ENCODE data around the gene XYLT2.
"Not testable (repeated sequence)": the region's sequence is repeated elsewhere in the genome, so short reads cannot be mapped to it uniquely, and the experiment has no call there.

The XYLT2 gene

GRCh38 chr17:50311483-50311882 is 34.4 kb upstream of the XYLT2 start:
- no peak for DNase-seq (ENCODE audit: low spot score in 2 of 2)
- Histone ChIP-seq H3K36me3 (replicated peaks) (no peaks in the 10 kb centered on the region), H3K4me3 (no peak overlapping the region), H3K27me3 (ENCODE audit: low read depth) (peaks cover 6% of the 10 kb centered on the region; the same call in 1 of the 2 replicates), H3K9me3 (no peaks in the 10 kb centered on the region), H3K4me1 (no peaks in the 10 kb centered on the region)
- in situ Hi-C loops (cut with MboI; ENCODE audit: low sequenced_read_pairs), result no loop called here

DNA sequence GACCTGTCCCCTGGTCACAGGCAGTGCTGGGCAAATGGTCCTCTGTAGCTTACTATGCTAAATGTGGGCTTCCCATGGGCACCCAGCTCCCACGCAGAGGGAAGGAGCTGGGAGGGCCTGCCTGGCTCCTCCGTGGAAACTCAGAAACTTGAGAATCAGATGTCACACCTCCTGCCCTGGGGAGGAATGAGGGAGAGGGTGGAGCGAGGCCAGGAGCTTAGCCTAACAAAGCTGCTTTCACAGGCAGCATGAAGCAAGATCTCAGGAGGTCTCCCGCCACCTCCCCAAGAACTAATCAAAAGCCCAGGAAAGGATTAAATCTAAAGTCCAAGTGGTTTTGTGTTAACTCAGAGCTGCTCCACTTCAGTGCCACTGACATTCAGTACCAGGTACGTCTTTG is 33.6 kb upstream of the XYLT2 start:
- Histone ChIP-seq H3K4me1 (no peaks in the 10 kb centered on the region), H3K9me3 (no peaks in the 10 kb centered on the region), H3K4me3 (no peak overlapping the region), H3K27me3 (ENCODE audit: low read depth) (peaks cover 6% of the 10 kb centered on the region; the same call in 1 of the 2 replicates), H3K36me3 (replicated peaks) (no peaks in the 10 kb centered on the region)
- in situ Hi-C loops (cut with MboI; ENCODE audit: low sequenced_read_pairs), result no loop called here
- no peak for DNase-seq (ENCODE audit: low spot score in 2 of 2)

GRCh38 chr17:50314456-50315011 is 31.4 kb upstream of the XYLT2 start:
- H3K4me1 ChIP-seq, result peaks cover 8% of the 10 kb centered on the region
- peaks cover 2% of the 10 kb centered on the region; the same call in 1 of the 2 replicates for H3K27me3 ChIP-seq (ENCODE audit: low read depth)
- no peak overlapping the region for H3K4me3 ChIP-seq
- H3K9me3 ChIP-seq, result no peaks in the 10 kb centered on the region
- no peaks in the 10 kb centered on the region for H3K36me3 ChIP-seq (replicated peaks)
- DNase-seq (ENCODE audit: low spot score in 2 of 2), result no peak
- in situ Hi-C loops (cut with MboI; ENCODE audit: low sequenced_read_pairs), result no loop called here

DNA sequence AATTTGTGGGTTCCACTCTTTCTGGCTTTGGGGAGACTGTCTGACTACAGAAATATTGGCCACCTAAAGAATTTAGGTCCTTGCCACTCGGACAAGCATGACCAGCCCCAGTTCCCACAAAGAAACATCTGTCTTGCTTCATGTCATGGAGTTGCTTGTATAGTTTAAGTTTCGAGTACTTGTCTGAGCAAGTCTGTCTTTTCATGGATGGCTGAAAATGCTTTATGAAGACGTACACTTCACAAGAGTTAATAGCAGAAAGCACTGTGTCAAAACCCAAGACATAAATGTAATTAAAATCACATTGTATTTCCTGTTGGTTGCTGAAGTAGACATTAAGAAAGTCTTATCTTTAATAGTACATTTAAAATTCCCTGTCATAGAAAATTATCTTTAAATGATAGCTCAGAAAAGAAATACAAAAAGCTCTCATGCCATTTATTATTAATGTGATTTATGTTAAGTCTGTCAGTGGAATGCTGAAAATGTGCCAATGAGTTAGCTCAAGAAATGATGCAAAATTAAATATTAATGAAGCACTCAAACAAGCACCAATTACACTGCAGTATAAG is 29.8 kb upstream of the XYLT2 start:
- H3K9me3 ChIP-seq, result no peaks in the 10 kb centered on the region
- in situ Hi-C loops (cut with MboI; ENCODE audit: low sequenced_read_pairs), result no loop called here
- no peak for DNase-seq (ENCODE audit: low spot score in 2 of 2)
- peaks cover 2% of the 10 kb centered on the region; the same call in 1 of the 2 replicates for H3K27me3 ChIP-seq (ENCODE audit: low read depth)
- no peak overlapping the region for H3K4me3 ChIP-seq
- H3K4me1 ChIP-seq, result peaks cover 10% of the 10 kb centered on the region
- H3K36me3 ChIP-seq (replicated peaks), result no peaks in the 10 kb centered on the region

DNA sequence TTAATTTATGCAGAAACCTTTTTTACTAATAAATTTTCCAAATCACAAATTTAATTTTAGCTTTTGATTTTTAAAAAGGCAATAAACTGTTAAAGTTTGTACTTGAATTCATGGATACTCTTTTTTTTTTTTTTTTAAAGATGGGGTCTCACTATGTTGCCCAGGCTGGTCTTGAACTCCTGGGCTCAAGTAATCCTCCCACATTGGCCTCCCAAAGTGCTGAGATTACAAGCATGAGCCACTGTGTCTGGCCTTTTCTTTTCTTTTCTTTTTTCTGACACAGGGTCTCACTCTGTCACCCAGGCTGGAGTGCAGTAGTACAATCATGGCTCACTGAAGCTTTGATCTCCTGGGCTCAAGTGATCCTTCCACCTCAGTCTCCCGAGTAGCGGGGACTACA is 29.3 kb upstream of the XYLT2 start:
- H3K9me3 ChIP-seq; H3K36me3 ChIP-seq (replicated peaks); DNase-seq (ENCODE audit: low spot score in 2 of 2); in situ Hi-C loops (cut with MboI; ENCODE audit: low sequenced_read_pairs); H3K27me3 ChIP-seq (ENCODE audit: low read depth); H3K4me3 ChIP-seq: not testable (repeated sequence)
- H3K4me1 ChIP-seq, result peaks cover 10% of the 10 kb centered on the region

GRCh38 chr17:50317121-50317520 is 28.8 kb upstream of the XYLT2 start:
- peaks cover 10% of the 10 kb centered on the region for H3K4me1 ChIP-seq
- in situ Hi-C loops (cut with MboI; ENCODE audit: low sequenced_read_pairs), result no loop called here
- H3K9me3 ChIP-seq, result no peaks in the 10 kb centered on the region
- peaks cover 2% of the 10 kb centered on the region; the same call in 1 of the 2 replicates for H3K27me3 ChIP-seq (ENCODE audit: low read depth)
- no peak overlapping the region for H3K4me3 ChIP-seq
- no peaks in the 10 kb centered on the region for H3K36me3 ChIP-seq (replicated peaks)
- DNase-seq (ENCODE audit: low spot score in 2 of 2), result no peak

GRCh38 chr17:50318501-50319285 is 27.2 kb upstream of the XYLT2 start:
- in situ Hi-C loops (cut with MboI; ENCODE audit: low sequenced_read_pairs), result no loop called here
- Histone ChIP-seq H3K4me1 (peaks cover 10% of the 10 kb centered on the region), H3K9me3 (no peaks in the 10 kb centered on the region), H3K36me3 (replicated peaks) (no peaks in the 10 kb centered on the region), H3K4me3 (no peak overlapping the region), H3K27me3 (ENCODE audit: low read depth) (peaks cover 2% of the 10 kb centered on the region; the same call in 1 of the 2 replicates)
- peak in 1 of 2 experiments; percentile 33 for DNase-seq (ENCODE audit: low spot score in 2 of 2)

DNA sequence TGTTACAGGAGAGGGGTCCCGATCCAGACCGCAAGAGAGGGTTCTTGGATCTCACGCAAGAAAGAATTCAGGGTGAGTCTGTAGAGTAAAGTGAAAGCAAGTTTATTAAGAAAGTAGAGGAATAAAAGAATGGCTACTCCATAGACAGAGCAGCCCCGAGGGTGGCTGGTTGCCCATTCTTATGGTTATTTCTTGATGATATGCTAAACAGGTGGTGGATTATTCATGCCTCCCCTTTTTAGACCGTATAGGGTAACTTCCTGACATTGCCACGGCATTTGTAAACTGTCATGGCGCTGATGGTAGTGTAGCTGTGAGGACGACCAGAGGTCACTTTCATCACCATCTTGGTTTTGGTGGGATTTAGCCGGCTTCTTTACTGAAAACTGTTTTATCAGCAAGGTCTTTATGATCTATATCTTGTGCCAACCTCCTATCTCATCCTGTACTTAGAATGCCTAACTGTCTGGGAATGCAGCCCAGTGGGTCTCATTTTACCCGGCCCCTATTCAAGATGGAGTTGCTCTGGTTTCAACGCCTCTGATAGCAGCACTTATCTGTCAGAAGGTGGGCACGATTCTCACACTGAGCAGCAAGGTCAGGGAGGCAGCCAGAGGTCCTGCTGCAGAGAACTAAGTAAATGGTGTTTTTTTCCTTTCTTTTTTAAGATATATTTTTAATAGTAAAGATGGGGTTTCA is 26.5 kb upstream of the XYLT2 start:
- H3K27me3 ChIP-seq (ENCODE audit: low read depth), result peaks cover 2% of the 10 kb centered on the region; the same call in 1 of the 2 replicates
- in situ Hi-C loops (cut with MboI; ENCODE audit: low sequenced_read_pairs), result no loop called here
- H3K36me3 ChIP-seq (replicated peaks), result no peaks in the 10 kb centered on the region
- no peak overlapping the region for H3K4me3 ChIP-seq
- peak; percentile 4 to 63 for DNase-seq (ENCODE audit: low spot score in 2 of 2)
- H3K4me1 ChIP-seq, result peaks cover 10% of the 10 kb centered on the region
- no peaks in the 10 kb centered on the region for H3K9me3 ChIP-seq

- no peaks in the 10 kb centered on the region for H3K9me3 ChIP-seq
- H3K4me3 ChIP-seq, result no peak overlapping the region
- H3K27me3 ChIP-seq (ENCODE audit: low read depth), result no peaks in the 10 kb centered on the region
- peaks cover 10% of the 10 kb centered on the region for H3K4me1 ChIP-seq
- no peaks in the 10 kb centered on the region for H3K36me3 ChIP-seq (replicated peaks)
- DNase-seq (ENCODE audit: low spot score in 2 of 2), result no peak
- in situ Hi-C loops (cut with MboI; ENCODE audit: low sequenced_read_pairs), result no loop called here
Measured at GRCh38 chr17:50322271-50322670, 23.7 kb upstream of the XYLT2 start.

DNA sequence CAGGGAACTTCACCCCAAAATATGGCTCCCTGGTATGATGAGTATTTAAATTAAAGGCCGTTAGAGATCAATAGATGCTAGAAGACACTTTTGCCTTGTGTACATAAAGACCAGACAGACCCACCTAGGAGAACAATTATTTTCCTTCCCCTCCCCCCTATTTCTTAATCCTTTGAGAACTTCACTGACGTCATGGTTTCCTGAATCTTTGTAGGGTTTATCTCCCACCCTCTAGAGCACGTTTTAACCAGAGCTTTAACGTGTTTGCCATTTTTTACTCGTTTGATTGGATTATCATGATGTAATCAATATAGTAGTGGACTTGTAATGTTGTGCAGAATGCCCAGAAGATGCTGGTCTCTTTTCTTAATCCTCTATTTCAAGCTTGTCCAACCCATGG is 22.9 kb upstream of the XYLT2 start:
- Histone ChIP-seq H3K27me3 (ENCODE audit: low read depth) (no peaks in the 10 kb centered on the region), H3K9me3 (no peaks in the 10 kb centered on the region), H3K4me3 (no peak overlapping the region), H3K36me3 (replicated peaks) (no peaks in the 10 kb centered on the region), H3K4me1 (peaks cover 10% of the 10 kb centered on the region)
- in situ Hi-C loops (cut with MboI; ENCODE audit: low sequenced_read_pairs), result no loop called here
- DNase-seq (ENCODE audit: low spot score in 2 of 2), result no peak

DNA sequence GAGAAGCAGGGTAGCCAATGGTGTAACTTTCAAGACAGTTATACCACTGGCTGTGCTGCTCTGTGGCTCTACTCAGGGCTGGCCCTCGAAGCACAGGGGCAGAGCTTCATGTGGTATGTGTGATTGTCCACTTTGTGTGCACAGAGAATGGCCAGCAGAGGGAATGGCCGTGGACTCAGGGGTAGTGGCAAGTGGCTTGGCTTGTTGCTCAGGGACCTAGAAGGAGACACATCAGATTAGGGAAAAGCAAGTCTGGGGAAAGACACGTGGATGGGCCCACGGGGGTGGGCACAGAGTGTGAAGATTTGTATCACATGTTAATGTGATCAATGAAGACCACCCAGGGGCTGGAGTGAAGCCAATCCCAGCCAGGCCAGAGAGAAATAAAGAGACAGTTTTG is 20.0 kb upstream of the XYLT2 start:
- Histone ChIP-seq H3K36me3 (replicated peaks) (no peaks in the 10 kb centered on the region), H3K27me3 (ENCODE audit: low read depth) (no peaks in the 10 kb centered on the region), H3K4me1 (no peaks in the 10 kb centered on the region), H3K9me3 (no peaks in the 10 kb centered on the region), H3K4me3 (no peak overlapping the region)
- in situ Hi-C loops (cut with MboI; ENCODE audit: low sequenced_read_pairs), result no loop called here
- no peak for DNase-seq (ENCODE audit: low spot score in 2 of 2)

GRCh38 chr17:50326831-50327364 is 19.0 kb upstream of the XYLT2 start:
- Histone ChIP-seq H3K27me3 (ENCODE audit: low read depth) (no peaks in the 10 kb centered on the region), H3K9me3 (no peaks in the 10 kb centered on the region), H3K36me3 (replicated peaks) (no peaks in the 10 kb centered on the region), H3K4me1 (no peaks in the 10 kb centered on the region), H3K4me3 (no peak overlapping the region)
- in situ Hi-C loops (cut with MboI; ENCODE audit: low sequenced_read_pairs), result no loop called here
- DNase-seq (ENCODE audit: low spot score in 2 of 2), result no peak

DNA sequence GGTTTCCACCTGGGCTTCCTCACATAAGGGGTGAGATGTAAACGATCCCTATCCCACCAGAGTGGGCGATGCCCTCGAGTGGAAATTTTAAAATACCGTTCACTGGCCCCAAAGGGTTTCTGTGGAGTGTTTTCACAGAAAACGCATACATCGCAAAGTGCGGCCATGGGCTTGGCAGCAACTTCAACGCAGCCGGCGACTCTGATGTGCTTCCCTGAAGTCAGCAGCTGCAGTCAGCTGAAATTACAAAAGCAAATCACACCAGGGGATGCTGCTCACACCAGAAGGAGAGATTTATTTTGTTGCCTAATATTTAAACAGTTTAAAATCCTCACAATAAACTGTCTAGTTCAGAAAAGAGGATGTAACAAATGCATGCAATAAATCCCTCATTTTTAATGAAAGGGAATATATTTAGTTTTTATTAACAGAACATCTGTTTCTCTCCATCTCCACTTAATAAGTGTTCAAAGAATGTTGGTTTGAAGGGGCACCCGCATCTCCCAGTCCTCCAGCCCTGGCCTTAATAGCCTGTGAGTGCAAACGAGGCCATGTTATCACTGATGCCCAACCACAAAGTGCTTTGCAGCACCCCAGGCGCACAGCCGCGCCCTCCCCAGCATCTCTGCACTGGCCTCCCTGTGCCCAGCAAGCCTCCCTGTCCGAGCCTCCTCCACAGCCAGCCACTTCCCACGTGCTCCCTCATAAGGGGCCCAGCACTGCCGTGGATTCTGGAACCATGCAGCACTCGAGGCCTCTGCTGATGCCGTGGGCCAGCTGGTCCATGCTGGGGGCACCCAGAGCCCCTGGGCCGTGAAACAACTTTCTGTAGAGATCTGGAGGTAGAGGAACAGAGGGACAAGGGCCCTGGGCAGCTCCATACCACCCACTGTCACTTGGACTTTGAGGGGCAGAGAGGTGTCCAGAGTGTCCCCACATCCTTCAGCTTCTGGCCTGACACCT is 17.3 kb upstream of the XYLT2 start:
- Histone ChIP-seq H3K9me3 (no peaks in the 10 kb centered on the region), H3K36me3 (replicated peaks) (no peaks in the 10 kb centered on the region), H3K27me3 (ENCODE audit: low read depth) (no peaks in the 10 kb centered on the region), H3K4me3 (no peak overlapping the region), H3K4me1 (no peaks in the 10 kb centered on the region)
- in situ Hi-C loops (cut with MboI; ENCODE audit: low sequenced_read_pairs), result no loop called here
- no peak for DNase-seq (ENCODE audit: low spot score in 2 of 2)

Data from HAP-1 (cell line).